Lower lobe of right lung (tissue), 2 donors: Measurements from ENCODE around the gene OR52E6. TPM values are rescaled to one million over a fixed set of nuclear protein-coding genes. Genes with fewer than 3 reads are reported as not detected.

Experiments used
- ATAC-seq, 2 donors: fragments of 200-7000 bp; cut with Tn5 transposase; one replicate each; pipeline ENCODE4 v1.9.1; 2020 to 2022; ENCODE audit warnings: mild to moderate bottlenecking in 2 of 2, moderate library complexity in 2 of 2
- DNase-seq: peaks from one replicate; pipeline ENCODE4 v3.0.0-alpha.2; 2020
- H3K27ac ChIP-seq: fragments of 200-600 bp; one replicate; pipeline ENCODE4 v1.8.0; 2022
- H3K27me3 ChIP-seq: fragments of 200-600 bp; one replicate; pipeline ENCODE4 v1.8.0; 2022; ENCODE audit warnings: low read depth
- H3K36me3 ChIP-seq: fragments of 200-600 bp; one replicate; pipeline ENCODE4 v1.8.0; 2022; ENCODE audit warnings: mild to moderate bottlenecking
- H3K4me1 ChIP-seq: fragments of 200-600 bp; one replicate; pipeline ENCODE4 v1.8.0; 2022
- H3K4me3 ChIP-seq: fragments of 200-600 bp; one replicate; pipeline ENCODE4 v1.8.0; 2022; ENCODE audit warnings: mild to moderate bottlenecking
- H3K9me3 ChIP-seq: fragments of 200-600 bp; one replicate; pipeline ENCODE4 v1.8.0; 2022
- CTCF ChIP-seq: fragments of 200-600 bp; IDR thresholded peaks from one replicate; pipeline ENCODE4 v1.8.0; 2022; ENCODE audit warnings: antibody characterized with exemption, mild to moderate bottlenecking
- intact Hi-C: fragments of 100-400 bp; cut with DNase I; formaldehyde crosslinking; loops from one replicate; pipeline ENCODE4 v1.11.0; 2022
- total RNA-seq: library from RNA; stranded (reverse); fragmentation: NEBNext Ultra II Directional; extraction: Animal tissue kit (Norgen Biotek cat#: 25700); gene quantifications from one replicate; pipeline ENCODE4 v1.2.1, GENCODE V29; 2021
- donor health status: DM: no; HTN: yes; CAD: no; lungs with severe emphysema.

The OR52E6 gene
- total RNA-seq, 1 donor from 2014 or later, result not detected

DNA sequence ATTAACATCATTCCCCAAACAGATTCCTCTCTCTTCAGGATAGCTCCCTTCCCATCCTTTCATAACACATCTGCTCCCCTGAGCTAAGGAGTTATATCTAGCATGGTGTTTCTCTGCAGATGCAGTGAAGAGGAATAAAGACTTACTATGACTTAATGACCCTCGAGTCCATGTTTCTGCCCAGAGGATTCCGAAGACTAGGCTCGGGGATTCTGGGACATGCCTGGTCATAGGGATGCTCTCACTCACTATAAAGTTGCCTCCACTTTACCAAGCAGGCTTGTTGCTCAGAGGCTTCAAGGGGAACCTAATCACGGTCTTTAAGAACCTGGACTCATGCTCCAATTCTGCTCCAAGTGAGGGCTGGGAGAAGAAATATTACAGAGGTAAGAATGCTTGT is 38.6 kb upstream of the OR52E6 start, which contains the start of gene OR52E4:
Gene OR52E4, plus strand, starts transcription at position 301 of the 400 bp plus-strand sequence. CDS start 3,664 bp downstream, outside the sequence.
- no peak for ATAC-seq
- Histone ChIP-seq H3K36me3 (no peaks in the 10 kb centered on the region), H3K9me3 (no peaks in the 10 kb centered on the region), H3K27me3 (no peaks in the 10 kb centered on the region), H3K27ac (no peak within 1 kb of the TSS), H3K4me1 (no peaks in the 10 kb centered on the region), H3K4me3 (no peak within 1 kb of the TSS)
- no peak for TF ChIP-seq CTCF
- DNase-seq, result no peak
- intact Hi-C loops, result no loop called here

DNA sequence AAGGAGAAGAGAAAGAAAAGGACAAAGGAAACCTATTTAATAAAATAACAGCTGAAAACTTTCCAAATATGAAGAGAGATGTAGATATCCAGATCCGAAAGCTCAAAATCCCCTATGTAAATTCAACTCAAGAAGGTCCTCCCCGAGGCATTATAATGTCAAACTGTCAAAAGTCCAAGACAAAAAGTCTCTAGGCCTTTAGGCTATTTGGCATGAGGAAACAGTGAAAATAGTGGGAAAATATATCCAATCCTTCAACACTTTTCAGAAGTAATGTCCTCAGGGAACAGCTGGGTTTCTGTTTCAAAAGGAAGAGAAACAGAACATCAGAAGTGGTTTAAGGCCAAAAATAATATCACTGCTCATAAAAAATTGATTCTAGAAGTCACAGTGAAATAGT is 36.9 kb upstream of the OR52E6 start:
- no peaks in the 10 kb centered on the region for H3K4me1 ChIP-seq
- intact Hi-C loops, result no loop called here
- no peak overlapping the region for H3K27ac ChIP-seq
- ATAC-seq (no peak), DNase-seq (no peak)
- H3K4me3 ChIP-seq, result no peak overlapping the region
- no peaks in the 10 kb centered on the region for H3K27me3 ChIP-seq
- H3K36me3 ChIP-seq, result no peaks in the 10 kb centered on the region
- no peak for TF ChIP-seq CTCF
- H3K9me3 ChIP-seq, result no peaks in the 10 kb centered on the region

DNA sequence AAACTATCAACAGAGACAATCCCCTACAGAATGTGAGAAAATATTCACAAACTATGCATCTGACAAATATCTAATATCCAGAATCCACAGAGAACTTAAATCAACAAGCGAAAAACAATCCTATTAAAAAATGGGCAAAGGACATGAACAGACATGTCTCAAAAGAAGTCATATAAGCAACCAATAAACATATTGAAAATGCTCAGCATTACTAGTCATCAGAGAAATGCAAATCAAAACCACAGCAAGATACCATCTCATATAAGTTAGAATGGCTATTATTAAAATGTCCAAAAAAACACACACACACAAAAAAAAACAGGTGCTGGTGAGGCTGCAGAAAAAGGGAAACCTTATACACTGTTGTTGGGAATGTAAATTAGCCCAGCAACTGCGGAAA is 24.1 kb upstream of the OR52E6 start:
- no peaks in the 10 kb centered on the region for H3K36me3 ChIP-seq
- H3K27me3 ChIP-seq, result no peaks in the 10 kb centered on the region
- no peak for ATAC-seq
- no peak for DNase-seq
- no peak overlapping the region for H3K27ac ChIP-seq
- no peaks in the 10 kb centered on the region for H3K4me1 ChIP-seq
- H3K4me3 ChIP-seq, result no peak overlapping the region
- intact Hi-C loops, result no loop called here
- no peaks in the 10 kb centered on the region for H3K9me3 ChIP-seq
- TF ChIP-seq CTCF, result no peak

- intact Hi-C loops, result no loop called here
- Histone ChIP-seq H3K27me3 (no peaks in the 10 kb centered on the region), H3K9me3 (no peaks in the 10 kb centered on the region), H3K36me3 (no peaks in the 10 kb centered on the region), H3K4me1 (no peaks in the 10 kb centered on the region), H3K4me3 (no peak within 1 kb of the TSS), H3K27ac (no peak within 1 kb of the TSS)
- ATAC-seq (no peak), DNase-seq (no peak)
- no peak for TF ChIP-seq CTCF
Measured at GRCh38 chr11:5857590-5857989, 15.9 kb upstream of the OR52E6 start, which contains the start of gene OR52E8. OR52E8 (minus strand) TSS chr11:5857690; CDS start chr11:5857690, 0 bp downstream.

DNA sequence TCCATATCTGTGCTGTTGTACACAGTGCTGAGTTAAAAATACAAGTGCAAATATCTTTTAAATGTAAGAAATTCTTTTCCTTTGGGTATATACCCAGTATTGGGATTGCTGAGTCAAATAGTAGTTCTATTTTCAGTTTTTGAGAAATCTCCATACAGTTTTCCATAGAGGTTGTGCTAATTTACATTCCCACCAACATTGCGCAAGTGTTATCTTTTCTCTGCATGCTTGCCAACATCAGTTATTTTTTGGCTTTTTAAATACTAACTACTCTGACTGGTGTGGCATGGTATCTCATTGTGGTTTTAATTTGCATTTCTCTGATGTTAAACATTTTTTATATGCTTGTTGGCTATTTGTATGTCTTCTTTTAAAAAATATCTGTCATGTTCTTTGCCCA is 9.3 kb upstream of the OR52E6 start:
- DNase-seq, result no peak
- no peaks in the 10 kb centered on the region for H3K4me1 ChIP-seq
- H3K27ac ChIP-seq, result no peak overlapping the region
- H3K9me3 ChIP-seq, result no peaks in the 10 kb centered on the region
- ATAC-seq, result no peak
- no peaks in the 10 kb centered on the region for H3K36me3 ChIP-seq
- intact Hi-C loops, result no loop called here
- no peak overlapping the region for H3K4me3 ChIP-seq
- no peaks in the 10 kb centered on the region for H3K27me3 ChIP-seq
- no peak for TF ChIP-seq CTCF

GRCh38 chr11:5847711-5848110 is 6.0 kb upstream of the OR52E6 start:
- intact Hi-C loops, result no loop called here
- Histone ChIP-seq H3K27ac (no peak overlapping the region), H3K4me1 (no peaks in the 10 kb centered on the region), H3K36me3 (no peaks in the 10 kb centered on the region), H3K27me3 (no peaks in the 10 kb centered on the region), H3K9me3 (no peaks in the 10 kb centered on the region), H3K4me3 (no peak overlapping the region)
- ATAC-seq (no peak), DNase-seq (no peak)
- no peak for TF ChIP-seq CTCF
